ENCODE data around the gene LITAFD. TPM values are rescaled to one million over a fixed set of nuclear protein-coding genes. Genes with fewer than 3 reads are reported as not detected.
A peak's percentile ranks its signal among the peaks of the same experiment; 100 is the strongest.

The LITAFD gene
- total RNA-seq, 1 donor from 2014 or later, result not detected

DNA sequence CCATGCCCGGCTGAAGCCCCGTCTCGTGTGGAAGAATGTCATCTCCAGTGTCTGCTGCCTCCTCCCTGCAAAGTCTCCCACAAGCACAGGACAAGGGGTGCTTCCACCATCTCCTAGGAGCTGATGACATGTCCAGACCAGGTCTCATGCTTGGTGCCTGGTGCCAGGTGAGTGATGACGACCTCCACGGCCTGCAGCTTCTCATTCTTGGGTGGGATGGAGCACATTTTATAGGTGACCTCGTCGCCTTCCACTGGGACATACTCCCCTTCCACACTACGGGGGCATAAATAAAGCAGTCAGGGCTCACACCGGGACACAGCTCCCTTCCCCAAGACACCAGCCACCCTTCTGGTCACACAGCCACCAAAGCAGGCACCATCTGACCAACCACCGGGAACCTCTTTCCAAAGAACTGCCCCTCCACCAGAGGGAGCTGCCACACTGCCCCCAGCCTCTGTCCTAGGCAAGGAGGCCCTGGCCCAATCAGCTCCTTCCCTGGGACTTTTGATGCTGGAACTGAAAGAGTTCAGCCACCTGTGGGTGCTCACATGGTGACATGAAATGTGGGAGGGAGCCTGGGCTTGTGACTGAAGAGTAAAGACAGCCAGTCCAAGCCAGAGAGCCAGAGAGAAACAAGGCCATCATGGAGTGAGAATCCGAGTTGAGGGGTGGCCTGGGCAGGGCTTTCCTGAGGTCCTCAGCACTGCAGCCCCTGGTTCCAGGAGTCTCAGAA lies 26.9 kb upstream of the LITAFD start:
- DNase-seq (ENCODE audit: low spot score in 2 of 2), result no peak
- FAIRE-seq, result no peak

DNA sequence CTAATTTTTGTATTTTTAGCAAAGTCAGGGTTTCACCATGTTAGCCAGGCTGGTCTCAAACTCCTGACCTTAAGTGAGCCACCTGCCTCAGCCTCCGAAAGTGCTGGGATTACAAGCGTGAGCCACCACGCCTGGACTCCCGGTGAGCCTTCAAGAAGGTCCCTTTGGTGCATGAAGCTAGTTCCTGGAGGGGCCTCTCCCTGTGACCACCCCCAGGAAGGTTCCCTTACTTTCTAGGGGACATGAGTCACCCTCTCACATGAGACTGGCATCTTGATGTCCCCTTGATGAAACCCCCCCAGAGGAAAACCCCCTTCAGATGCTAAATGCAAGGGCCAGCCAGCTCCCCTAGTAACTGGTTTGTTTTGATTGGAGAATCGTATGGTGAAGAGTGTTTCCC lies 26.2 kb upstream of the LITAFD start:
- no peak for DNase-seq (ENCODE audit: low spot score in 2 of 2)
- FAIRE-seq, result no peak

DNA sequence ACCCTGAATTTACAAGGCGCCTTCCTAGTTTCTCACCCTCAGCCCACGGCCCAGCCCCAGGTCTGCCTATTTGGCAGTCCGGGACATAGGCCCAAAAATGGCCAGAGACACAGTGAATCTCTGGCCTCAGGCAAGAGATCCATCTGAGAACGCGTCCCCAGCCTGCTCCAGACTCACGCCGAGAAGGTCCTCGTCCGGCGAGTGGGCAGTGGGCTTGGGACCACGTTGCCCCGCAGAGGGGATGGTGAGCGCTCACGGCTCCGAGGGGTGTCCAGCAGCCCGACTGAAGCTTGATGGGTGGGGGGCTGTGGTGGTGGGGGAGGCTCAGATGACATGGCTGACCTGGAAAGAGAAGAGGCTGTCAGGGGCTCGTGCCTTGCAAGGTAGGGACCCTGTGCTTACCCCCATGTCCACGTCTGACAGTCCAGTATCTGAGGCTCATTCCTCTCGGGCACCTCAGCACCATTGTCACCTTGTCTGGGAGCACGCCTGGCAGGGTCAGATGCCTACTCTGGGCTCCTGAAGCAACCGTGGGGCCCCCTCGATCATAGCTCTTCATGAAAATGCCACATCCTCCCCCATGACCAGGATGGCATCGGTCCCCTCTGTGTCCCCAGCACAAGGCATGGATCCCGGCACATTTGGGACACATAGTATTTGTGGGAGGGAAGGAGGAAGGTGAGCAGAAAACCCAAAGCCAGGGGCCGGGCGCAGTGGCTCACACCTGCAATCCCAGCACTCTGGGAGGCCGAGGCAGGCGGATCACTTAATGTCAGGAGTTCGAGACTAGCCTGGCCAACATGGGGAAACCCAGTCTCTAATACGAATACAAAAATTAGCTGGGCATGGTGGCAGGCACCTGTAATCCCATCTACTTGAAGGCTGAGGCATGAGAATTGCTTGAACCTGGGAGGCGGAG lies 22.9 kb upstream of the LITAFD start:
- no peak for FAIRE-seq

DNA sequence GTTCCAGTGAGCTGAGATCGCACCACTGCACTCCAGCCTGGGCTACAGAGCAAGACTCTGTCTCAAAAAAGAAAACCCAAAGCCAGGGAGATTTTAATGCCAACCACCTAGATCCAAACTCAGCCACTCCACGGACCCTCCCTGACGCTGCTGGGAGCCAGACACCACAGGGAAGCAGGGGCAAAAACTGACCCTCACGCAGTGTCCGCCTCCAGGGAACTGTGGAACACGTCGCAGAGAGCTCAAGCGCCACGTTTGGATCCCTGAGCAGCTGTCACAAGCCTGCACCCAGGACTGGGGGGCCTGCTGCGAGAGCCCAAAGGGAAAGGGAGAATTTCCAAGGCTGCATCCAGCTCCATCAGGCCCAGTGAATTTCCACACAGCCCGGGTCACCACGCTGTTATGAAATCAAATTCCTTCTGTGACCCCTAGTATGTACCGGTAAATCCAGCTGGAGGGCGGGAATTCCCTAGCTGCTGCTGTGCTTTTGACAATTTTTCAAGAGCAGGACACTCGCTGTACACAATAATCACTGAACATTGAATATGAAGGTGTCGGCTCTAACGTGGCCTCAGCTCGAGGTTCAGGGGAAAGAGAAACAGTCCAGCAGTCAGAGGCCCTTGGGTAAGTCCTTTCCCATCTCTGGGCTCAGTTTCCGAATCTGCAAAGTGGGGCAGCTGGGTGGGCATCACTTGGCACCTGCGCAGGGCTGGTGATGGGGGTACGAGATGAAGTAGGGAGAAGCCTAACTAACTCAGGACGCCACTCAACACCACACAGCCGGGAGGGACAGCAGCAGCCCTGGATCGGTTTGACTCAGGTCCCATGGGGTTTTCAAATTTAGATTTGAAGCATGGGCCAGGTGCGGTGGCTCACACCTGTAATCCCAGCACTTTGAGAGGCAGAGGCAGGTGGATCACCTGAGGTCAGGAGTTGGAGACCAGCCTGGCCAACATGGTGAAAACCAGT lies 22.0 kb upstream of the LITAFD start:
- DNase-seq (ENCODE audit: low spot score in 2 of 2), result no peak
- no peak for FAIRE-seq

More for the DNA sequence above, 22.9 kb upstream of the LITAFD start:
- DNase-seq (ENCODE audit: low spot score in 2 of 2), result no peak

DNA sequence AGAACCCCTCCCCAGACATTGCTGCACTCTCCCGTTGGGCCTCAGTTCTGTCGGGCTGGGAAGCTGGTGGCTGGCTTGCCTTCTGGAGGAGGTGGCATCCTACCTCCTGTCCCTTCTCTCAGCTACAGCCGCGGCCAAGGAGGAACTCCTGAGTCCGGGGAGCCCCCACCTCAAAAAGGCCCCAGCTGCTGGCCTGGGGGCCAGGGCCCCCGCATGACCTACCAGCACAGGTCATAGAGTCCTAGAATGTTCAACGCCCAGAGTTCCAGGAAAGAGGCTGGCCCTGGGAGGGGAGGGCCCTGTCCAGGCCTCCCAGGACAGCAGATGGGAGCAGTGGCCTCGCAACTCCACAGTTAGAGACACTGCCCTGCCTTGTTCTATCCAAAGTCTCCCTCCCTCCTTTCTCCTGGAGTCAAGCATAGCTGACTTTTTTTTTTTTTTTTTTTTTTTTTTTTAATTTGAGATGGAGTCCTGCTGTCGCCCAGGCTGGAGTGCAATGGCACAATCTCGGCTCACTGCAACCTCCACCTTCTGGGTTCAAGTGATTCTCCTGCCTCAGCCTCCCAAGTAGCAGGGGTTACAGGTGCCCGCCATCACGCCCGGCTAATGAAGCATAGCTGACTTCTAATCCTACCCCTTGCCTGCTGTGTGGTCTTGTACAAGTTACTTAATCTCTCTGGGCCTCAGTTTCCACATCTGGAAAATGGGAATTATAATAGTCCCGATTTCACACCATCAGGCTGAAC lies 20.4 kb upstream of the LITAFD start:
- DNase-seq (ENCODE audit: low spot score in 2 of 2) (peak in 1 of 2 donors; percentile 43), FAIRE-seq (no peak)

DNA sequence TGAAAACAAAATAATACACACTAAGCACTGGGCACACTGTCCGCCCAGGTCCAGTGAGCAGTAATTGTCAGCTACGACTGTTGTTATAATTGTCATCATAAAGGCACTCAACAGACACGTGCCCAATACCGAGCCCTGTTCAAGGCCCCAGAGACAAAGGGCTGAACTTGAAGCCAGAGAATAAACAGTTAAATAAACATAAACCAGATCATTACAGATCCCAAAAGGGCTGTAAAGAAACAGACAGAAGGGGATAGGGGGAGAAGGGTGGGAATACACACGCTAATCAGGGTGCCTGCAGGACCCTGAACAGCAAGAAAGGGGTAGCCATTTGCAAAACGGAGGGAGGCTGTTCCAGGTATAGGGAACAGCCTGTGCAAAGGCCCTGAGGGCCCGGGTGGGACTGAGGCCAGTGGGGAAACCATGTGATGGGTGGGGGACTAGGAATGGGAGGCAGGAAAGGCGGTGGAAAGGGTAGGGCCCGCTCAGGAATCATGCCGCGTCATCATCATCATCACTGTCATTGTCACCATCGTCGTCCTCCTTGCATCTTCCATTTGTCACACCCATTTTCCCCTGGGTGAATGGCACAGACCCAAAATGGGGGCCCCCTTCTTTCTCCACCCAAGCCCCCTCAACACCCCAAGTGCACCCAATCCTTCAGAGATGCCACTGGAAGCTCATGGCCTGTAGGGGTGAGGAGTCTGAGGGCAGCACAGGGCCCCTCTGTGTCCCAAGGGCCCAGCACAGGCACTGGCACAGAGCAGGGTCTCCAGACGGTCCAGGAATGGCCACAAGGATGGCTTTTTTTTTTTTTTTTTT lies 19.6 kb upstream of the LITAFD start:
- FAIRE-seq (no peak), DNase-seq (ENCODE audit: low spot score in 2 of 2) (no peak)

DNA sequence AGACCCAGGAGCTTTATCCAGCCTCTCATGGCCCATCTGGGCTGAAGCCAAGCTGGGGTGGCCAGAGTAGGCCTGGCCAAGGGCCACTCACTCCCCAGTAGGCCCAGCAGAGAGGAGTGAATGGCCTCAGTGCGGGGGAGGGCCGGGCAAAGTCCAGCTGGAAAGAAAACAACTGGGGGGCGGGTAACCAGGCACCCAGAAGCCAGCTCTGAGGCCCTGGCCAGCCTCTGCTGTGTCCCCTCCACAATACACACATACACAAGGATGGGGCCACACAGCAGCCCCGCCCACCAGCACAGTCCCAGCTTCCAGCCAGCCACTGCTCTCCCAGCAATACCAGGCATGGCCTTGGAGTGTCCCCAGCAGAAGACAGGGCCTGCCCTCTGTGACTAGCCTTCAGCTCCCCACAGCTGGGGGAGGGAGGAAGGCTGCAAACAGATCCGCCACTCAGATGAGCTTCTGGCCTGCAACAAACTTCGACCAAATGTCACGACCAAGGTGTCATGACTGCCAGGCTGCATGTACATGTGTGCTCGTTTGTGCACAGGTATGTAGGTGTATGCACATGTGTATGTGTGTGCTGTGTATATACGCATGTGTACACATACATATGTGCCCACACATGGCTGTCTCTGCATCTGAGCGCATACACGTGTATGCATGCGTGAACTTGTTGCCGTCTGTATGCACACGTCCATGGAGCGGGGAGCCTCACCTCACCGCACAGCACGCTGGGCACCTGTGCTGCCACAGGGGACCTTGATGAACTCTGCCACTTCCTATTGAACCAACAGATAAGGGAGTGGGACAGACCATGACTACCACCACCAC lies 18.3 kb upstream of the LITAFD start:
- FAIRE-seq, result no peak
- peak; percentile 56 to 74 for DNase-seq (ENCODE audit: low spot score in 2 of 2)

DNA sequence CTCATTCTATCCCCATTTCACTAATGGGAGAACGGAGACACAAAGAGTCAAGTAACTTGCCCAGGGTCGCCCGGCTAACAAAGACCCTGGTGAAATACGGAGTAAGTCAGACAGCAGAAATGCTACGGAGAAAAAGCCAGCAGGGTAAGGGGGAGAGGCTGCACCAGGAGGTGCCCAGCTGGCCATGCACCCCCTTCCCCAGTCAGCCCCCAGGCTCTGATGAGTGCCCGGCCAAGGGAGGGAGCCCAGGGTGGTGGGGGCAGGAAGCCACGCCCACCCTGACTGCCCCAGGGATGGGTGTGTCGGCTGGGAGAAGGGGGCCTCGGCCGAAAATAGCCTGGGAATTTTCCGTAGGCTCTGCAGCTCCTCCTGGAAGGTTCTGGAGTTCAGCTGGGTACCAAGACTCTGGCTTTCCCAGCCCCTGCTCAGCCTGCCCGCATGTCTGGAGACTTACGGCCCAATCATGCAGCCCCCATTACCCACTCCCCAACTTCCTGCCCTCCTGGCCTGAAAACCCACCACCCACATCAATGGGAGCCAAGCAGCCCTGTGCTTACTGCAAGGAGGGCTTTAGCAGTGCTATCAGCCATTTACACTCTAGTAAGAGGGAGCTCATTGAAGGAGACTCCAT lies 17.6 kb upstream of the LITAFD start:
- FAIRE-seq, result no peak
- DNase-seq (ENCODE audit: low spot score in 2 of 2), result no peak

DNA sequence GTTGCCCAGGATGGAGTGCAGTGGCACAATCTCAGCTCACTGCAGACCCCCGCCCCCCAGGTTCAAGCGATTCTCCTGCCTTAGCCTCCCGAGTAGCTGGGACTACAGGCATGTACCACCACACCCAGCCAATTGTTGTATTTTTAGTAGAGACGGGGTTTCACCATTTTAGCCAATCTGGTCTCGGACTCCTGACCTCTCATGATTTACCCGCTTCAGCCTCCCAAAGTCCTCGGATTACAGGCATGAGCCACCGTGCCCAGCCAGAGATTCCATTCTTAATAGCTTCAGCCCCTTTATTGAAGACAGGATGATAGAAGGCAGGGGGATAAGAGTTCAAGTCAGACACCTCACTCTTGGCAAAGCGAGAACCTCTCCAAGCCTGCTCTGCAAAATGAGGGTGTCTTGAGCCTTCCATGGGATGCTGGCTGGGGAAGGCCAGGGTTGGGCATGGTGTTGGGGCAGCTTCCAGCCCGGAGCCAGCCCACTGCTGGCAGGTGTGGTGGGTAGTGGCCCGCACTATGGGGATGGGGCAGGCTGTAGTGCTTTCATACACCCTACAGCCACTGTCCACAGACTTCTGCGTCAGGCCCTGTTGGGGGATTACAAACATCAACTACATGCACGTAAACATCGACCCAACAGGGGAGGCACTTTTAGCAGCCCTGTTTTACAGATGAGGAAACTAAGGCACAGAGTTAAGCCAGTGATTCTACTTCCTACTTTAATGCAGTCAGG lies 16.8 kb upstream of the LITAFD start:
- FAIRE-seq (no peak), DNase-seq (ENCODE audit: low spot score in 2 of 2) (no peak)

DNA sequence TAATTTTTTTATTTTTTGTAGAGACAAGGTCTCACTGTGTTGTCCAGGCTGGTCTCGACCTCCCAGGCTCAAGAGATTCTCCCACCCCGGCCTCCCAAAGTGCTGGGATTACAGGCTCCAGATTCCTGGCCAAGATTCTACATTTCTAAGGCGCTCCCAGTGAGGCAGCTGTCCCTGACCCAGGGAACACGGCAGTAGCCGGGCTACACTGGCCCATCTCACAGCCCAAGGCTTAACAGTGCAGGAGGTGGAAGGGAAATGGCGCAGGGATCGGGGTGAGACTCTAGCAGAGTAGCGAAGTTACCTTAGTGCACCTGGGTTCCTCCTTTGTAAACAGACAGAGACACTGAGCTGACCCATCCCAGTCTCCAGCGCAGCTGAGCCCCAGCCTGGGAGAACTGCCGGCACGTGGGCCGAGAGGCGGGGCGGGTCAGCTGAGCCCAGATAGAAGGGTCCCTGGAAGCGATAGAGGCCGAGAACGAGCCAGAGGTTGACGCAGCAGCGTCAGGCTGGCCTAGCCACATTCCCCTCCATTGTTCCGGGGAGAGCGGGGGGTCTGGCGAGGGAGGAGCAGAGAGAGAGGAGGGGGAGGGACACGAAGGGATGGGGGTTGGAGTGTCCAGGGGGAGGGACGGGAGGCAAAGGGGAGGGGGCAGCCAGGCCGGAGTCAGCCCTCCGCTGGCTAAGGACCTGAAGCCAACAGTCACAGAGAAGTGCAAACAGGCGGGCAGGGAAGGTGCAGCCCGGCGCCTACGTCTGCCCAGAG lies 15.8 kb upstream of the LITAFD start:
- DNase-seq (ENCODE audit: low spot score in 2 of 2) (peak in 1 of 2 donors; percentile 42), FAIRE-seq (no peak)

DNA sequence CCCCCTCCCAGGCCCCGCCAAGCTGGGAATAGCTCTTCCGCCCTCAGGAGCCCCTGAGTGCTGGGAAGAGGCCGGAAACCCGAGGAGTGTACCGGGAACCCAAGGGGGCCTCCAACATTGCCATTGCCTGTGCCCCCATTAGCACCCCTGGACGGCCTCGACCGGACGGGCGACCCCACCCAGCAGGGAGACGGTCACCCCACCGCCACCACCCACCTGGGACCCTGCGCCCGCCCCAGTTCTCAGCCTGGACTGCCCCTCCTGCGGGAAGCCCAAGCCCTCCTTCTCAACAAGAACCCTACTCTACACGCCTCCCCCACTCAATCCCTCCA lies 15.3 kb upstream of the LITAFD start:
- no peak for FAIRE-seq
- no peak for DNase-seq (ENCODE audit: low spot score in 2 of 2)

DNA sequence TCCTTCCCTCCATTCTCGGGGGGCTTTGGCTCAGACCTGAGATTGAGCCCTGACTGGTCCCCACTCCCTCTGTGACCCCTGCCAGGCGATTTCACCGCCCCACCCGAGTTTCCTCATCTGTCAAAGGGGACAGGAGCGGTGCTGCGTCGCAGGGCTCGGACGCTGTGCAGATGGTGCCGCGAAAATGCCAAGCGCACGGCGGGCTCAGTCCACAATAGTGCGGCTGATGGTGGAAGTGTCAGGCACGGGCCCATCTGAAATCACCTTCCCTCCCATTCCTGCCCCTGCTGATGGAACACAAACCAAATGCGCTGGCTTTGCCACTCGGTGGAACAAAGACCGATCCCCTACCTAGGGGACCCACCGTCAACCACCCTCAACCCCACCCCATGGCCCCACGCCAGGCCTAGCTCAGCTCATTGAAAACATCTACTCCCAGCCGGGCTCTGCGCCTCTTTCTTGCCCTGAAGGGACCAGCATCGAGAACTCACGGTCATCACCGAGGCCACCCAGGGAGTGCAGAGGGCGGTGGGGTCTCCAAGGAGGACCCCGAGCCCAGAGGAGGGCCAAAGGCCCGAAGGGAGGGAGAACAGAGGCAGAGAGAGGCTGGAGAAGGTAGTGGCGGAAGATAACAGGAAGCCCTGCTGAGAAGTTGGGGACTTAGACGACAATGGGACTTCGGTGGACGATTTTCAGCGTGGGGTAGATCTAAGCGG lies 14.8 kb upstream of the LITAFD start:
- FAIRE-seq (no peak), DNase-seq (ENCODE audit: low spot score in 2 of 2) (peak in 1 of 2 donors; percentile 46)

DNA sequence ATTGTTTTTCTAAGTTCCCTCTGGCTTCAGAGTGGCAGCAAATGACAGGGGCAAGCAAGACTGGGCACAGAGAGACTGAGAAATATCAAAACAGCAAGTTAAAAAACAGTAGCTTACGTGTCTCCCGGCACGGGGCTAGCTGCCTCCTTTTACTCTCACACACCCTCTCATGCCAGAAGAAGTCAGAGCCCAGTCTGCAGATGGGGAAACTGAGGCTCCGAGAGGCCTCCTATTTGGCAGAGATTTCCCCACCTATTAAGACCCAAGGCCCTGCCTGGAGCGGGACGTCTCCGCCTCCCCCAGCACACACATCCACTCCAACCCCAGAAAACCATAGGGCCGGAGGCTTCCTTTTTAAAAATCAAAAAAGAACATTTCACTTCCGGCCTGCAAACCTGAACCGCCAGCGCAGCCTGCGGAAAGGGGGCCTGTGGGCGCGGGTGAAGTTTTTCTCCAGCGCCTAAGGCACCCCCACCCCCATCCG lies 14.2 kb upstream of the LITAFD start:
- DNase-seq (ENCODE audit: low spot score in 2 of 2), result no peak
- FAIRE-seq, result no peak

DNA sequence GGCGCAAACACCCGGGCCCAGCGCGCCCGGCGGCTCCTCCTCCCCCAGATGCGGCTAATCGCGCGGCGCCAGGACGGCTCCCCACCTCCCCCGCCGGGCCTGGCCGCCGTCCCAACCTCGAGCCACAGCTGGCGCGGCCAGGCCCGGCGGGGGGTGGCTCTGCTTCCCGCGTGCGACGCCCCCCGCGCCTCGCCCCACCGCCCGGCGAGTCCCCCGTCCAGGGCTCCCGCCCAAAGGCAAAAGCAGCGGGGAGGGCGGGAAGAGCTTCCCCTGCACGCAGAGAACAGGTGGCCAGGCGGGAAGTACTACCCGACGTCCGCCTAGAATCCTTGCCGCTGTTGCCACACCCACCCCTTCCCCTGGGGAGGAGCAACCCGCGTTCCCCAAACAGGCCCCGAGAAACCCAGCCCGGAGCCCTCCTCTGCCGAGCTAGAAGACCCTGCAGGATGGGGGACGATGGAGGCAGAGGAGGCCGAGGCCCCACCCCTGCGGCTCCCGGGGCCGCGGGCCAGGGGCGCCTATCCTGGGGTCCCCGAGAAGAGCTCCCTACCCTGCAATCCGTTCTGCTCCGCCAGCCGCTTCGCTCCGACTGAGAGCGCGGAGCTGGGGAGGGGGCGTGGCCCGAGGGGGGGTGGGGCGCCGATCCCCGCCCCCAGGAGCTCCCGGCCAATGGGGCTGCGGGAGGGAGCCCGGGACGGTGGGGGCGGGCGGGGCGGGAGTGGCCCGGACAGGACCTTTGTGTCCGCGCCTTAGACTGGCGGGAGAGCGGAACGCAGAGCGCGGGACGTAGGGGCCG lies 13.5 kb upstream of the LITAFD start, which contains the start of gene CARHSP1:
CARHSP1 (minus strand) TSS at position 591 of the 796 bp plus-strand sequence. CDS start 9,678 bp downstream, outside the sequence.
- FAIRE-seq (no peak), DNase-seq (ENCODE audit: low spot score in 2 of 2) (peak; percentile 96 to 97)

All from frontal cortex (tissue), 4 donors.